ENCODE data around the gene PHC2. TPM values are rescaled to one million over a fixed set of nuclear protein-coding genes. Genes with fewer than 3 reads are reported as not detected.

Gene PHC2
- total RNA-seq, 1 donor from 2014 or later = 105 TPM

DNA sequence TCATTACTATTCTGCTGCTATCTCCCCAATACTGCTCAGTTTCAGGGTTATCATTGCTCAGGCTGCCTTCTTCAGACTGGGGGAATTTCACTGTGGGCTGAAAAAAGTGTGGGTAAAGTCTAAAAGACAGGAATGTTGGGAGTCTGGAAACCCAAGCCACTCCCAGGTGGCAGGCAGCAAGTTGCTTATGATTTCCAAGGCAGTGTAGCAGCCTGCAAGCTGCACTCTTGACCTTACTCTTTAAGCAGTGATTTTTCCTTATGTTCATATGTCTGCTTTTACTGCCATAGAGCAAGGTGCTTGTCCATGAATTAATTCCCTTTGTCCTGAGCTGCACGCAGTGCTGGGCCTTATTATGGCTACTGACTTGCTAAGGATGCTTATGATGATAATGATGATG is 53.1 kb downstream of the PHC2 start:
- H3K9me3 ChIP-seq (replicated peaks) = no peaks in the 10 kb centered on the region
- peak overlapping the region; percentile 77 for H3K27ac ChIP-seq (replicated peaks)
- peaks cover 70% of the 10 kb centered on the region for H3K4me1 ChIP-seq
- no peak for TF ChIP-seq CTCF (IDR thresholded peaks at IDR 0.05; ENCODE audit: borderline replicate concordance)
- no peaks in the 10 kb centered on the region for H3K27me3 ChIP-seq (ENCODE audit: low read depth)
- intact Hi-C loops (cut with micrococcal nuclease) = loop anchor here (10.0 kb wide), 1 partner anchor 77 kb away; no protein-coding TSS in a partner anchor
- no peak for DNase-seq
- no peak overlapping the region for H3K4me3 ChIP-seq
- no peaks in the 10 kb centered on the region for H3K36me3 ChIP-seq

- no peak for TF ChIP-seq CTCF (IDR thresholded peaks at IDR 0.05; ENCODE audit: borderline replicate concordance)
- peaks cover 63% of the 10 kb centered on the region for H3K4me1 ChIP-seq
- no peak for DNase-seq
- no peaks in the 10 kb centered on the region for H3K9me3 ChIP-seq (replicated peaks)
- H3K36me3 ChIP-seq = peaks cover 5% of the 10 kb centered on the region
- H3K27me3 ChIP-seq (ENCODE audit: low read depth) = no peaks in the 10 kb centered on the region
- H3K27ac ChIP-seq (replicated peaks) = no peak overlapping the region
- intact Hi-C loops (cut with micrococcal nuclease) = loop anchor here (10.0 kb wide), 1 partner anchor 78 kb away; no protein-coding TSS in a partner anchor
- no peak overlapping the region for H3K4me3 ChIP-seq
Observed at GRCh38 chr1:33377013-33377412, 53.9 kb downstream of the PHC2 start.

DNA sequence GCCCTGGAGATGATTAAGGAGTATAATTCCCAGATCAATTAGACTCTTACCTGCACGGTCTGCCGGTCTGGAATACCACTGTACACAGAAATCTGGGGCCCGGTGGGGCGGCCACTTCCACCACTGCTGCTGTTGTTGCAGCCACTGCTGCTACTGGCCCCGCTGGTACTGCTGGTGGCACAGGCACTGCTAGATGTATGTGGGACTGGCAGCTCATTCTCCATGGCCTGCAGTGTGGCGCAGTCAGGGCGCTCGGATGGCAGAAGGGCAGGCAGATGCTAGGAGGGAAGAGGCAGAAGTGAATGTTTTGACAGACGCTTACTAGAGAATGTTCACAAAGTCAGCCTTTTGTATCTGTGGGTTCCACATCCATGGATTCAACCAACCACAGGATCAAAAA is 55.6 kb downstream of the PHC2 start:
- H3K9me3 ChIP-seq (replicated peaks) = no peaks in the 10 kb centered on the region
- H3K36me3 ChIP-seq = peaks cover 7% of the 10 kb centered on the region
- H3K27ac ChIP-seq (replicated peaks) = peak overlapping the region; percentile 73
- no peak overlapping the region for H3K4me3 ChIP-seq
- intact Hi-C loops (cut with micrococcal nuclease) = loop anchor here (10.0 kb wide), 1 partner anchor 79 kb away; no protein-coding TSS in a partner anchor
- TF ChIP-seq CTCF (IDR thresholded peaks at IDR 0.05; ENCODE audit: borderline replicate concordance) = no peak
- H3K4me1 ChIP-seq = peaks cover 61% of the 10 kb centered on the region
- DNase-seq = no peak
- no peaks in the 10 kb centered on the region for H3K27me3 ChIP-seq (ENCODE audit: low read depth)

GRCh38 chr1:33374336-33375105 is 56.4 kb downstream of the PHC2 start:
- Histone ChIP-seq H3K27me3 (ENCODE audit: low read depth) (no peaks in the 10 kb centered on the region), H3K9me3 (replicated peaks) (no peaks in the 10 kb centered on the region), H3K4me1 (peaks cover 61% of the 10 kb centered on the region), H3K4me3 (no peak overlapping the region), H3K27ac (replicated peaks) (peak overlapping the region; percentile 73), H3K36me3 (peaks cover 11% of the 10 kb centered on the region)
- no peak for TF ChIP-seq CTCF (IDR thresholded peaks at IDR 0.05; ENCODE audit: borderline replicate concordance)
- intact Hi-C loops (cut with micrococcal nuclease) = loop anchor here (10.0 kb wide), 1 partner anchor 80 kb away; no protein-coding TSS in a partner anchor
- DNase-seq = no peak

DNA sequence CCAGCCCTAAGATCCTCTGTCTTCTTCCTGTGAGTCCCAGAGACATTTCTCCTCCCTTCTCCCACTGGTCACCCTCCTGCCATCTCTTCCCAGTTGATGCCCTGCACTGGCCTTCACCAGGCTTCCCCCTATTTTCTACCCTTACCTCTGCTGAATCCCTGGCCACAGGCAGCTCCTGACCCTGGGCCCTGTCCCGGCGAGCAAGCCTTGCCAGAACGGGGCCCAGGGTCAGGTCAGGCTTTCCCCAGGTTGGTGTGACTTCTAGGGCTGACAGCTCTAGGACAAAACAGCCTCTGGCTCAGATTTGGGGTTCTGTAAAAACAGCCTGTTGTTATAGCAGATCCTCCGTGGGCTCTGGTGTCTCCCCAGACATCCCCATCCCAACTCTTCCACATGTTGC is 57.3 kb downstream of the PHC2 start:
- TF ChIP-seq CTCF (IDR thresholded peaks at IDR 0.05; ENCODE audit: borderline replicate concordance) = no peak
- Histone ChIP-seq H3K4me3 (no peak overlapping the region), H3K27me3 (ENCODE audit: low read depth) (no peaks in the 10 kb centered on the region), H3K27ac (replicated peaks) (peak overlapping the region; percentile 73), H3K9me3 (replicated peaks) (no peaks in the 10 kb centered on the region), H3K4me1 (peaks cover 55% of the 10 kb centered on the region), H3K36me3 (peaks cover 16% of the 10 kb centered on the region)
- no peak for DNase-seq
- intact Hi-C loops (cut with micrococcal nuclease) = loop anchor here (10.0 kb wide), 1 partner anchor 81 kb away; no protein-coding TSS in a partner anchor

Measured in left ventricle myocardium inferior (tissue), 1 donor.